ENCODE results near the gene SPATA24. TPM values are rescaled to one million over a fixed set of nuclear protein-coding genes. Genes with fewer than 3 reads are reported as not detected.
A peak's percentile ranks its signal among the peaks of the same experiment; 100 is the strongest.

SPATA24 gene
- total and polyA plus RNA-seq, 10 donors = 2.1 to 9.5 (median 4.3) TPM

GRCh38 chr5:139381837-139382761, 21.8 kb downstream of the SPATA24 start:
- Histone ChIP-seq H3K9me3 (no peaks in the 10 kb centered on the region), H3K36me3 (peaks cover 0 to 16% (median 0%) of the 10 kb centered on the region in 6 donors), H3K4me3 (no peak overlapping the region), H3K27ac (no peak overlapping the region), H3K27me3 (replicated peaks in 1 of 7) (no peaks in the 10 kb centered on the region), H3K4me1 (peaks cover 11 to 54% (median 32%) of the 10 kb centered on the region in 6 donors)
- TF ChIP-seq POLR2A (IDR thresholded peaks at IDR 0.05) = no peak
- TF ChIP-seq POLR2AphosphoS5 (IDR thresholded peaks at IDR 0.05) = peak in 2 of 3 donors; percentile 27 to 47
- TF ChIP-seq CTCF (IDR thresholded peaks at IDR 0.05 in 8 of 11, conservative IDR thresholded peaks at IDR 0.05 in 3 of 11) = no peak
- intact Hi-C loops (cut with DNase I; ENCODE audit: low total_unique reads) = loop anchor here (10.0 kb wide), 1 partner anchor 87 kb away; the partner anchor contains the start of gene MATR3
- peak; percentile 69 for DNase-seq
- 75 to 86% (median 85%) methylated on average over 25 to 28 of the region's 28 CpGs for WGBS, 5 donors

GRCh38 chr5:139379626-139380449, 24.1 kb downstream of the SPATA24 start:
- Histone ChIP-seq H3K4me3 (no peak overlapping the region), H3K36me3 (peaks cover 0 to 26% (median 0%) of the 10 kb centered on the region in 6 donors), H3K9me3 (no peaks in the 10 kb centered on the region), H3K27me3 (replicated peaks in 1 of 7) (no peaks in the 10 kb centered on the region), H3K4me1 (peaks cover 2 to 31% (median 15%) of the 10 kb centered on the region in 6 donors), H3K27ac (no peak overlapping the region)
- WGBS, 5 donors = 70 to 91% (median 83%) methylated on average over 13 to 15 of the region's 15 CpGs
- intact Hi-C loops (cut with DNase I; ENCODE audit: low total_unique reads) = loop anchor here (10.0 kb wide), 1 partner anchor 85 kb away; the partner anchor contains the start of gene MATR3
- TF ChIP-seq CTCF (IDR thresholded peaks at IDR 0.05 in 8 of 11, conservative IDR thresholded peaks at IDR 0.05 in 3 of 11) (no peak), POLR2A (IDR thresholded peaks at IDR 0.05) (no peak), POLR2AphosphoS5 (IDR thresholded peaks at IDR 0.05) (no peak)
- peak; percentile 63 for DNase-seq

- H3K4me1 ChIP-seq = peaks cover 0 to 22% (median 6%) of the 10 kb centered on the region in 6 donors
- H3K36me3 ChIP-seq = peaks cover 0 to 35% (median 0%) of the 10 kb centered on the region in 6 donors
- no peaks in the 10 kb centered on the region for H3K9me3 ChIP-seq
- TF ChIP-seq POLR2A (IDR thresholded peaks at IDR 0.05) (no peak), POLR2AphosphoS5 (IDR thresholded peaks at IDR 0.05) (peak in 1 of 3 donors; percentile 7)
- DNase-seq = peak; percentile 62
- intact Hi-C loops (cut with DNase I; ENCODE audit: low total_unique reads) = no loop called here
- H3K4me3 ChIP-seq = no peak overlapping the region
- H3K27me3 ChIP-seq (replicated peaks in 1 of 7) = no peaks in the 10 kb centered on the region
- WGBS, 5 donors = 79 to 90% (median 83%) methylated on average over 11 to 13 of the region's 13 CpGs
- H3K27ac ChIP-seq = no peak overlapping the region
Observed at GRCh38 chr5:139378941-139379361, 24.9 kb downstream of the SPATA24 start.

GRCh38 chr5:139378101-139378825, 25.6 kb downstream of the SPATA24 start:
- Histone ChIP-seq H3K27ac (no peak overlapping the region), H3K9me3 (no peaks in the 10 kb centered on the region), H3K4me1 (peaks cover 0 to 16% (median under 1%) of the 10 kb centered on the region in 6 donors), H3K36me3 (peaks cover 0 to 41% (median 0%) of the 10 kb centered on the region in 6 donors), H3K27me3 (replicated peaks in 1 of 7) (no peaks in the 10 kb centered on the region), H3K4me3 (no peak overlapping the region)
- 72 to 86% (median 84%) methylated on average over 33 to 47 of the region's 47 CpGs for WGBS, 5 donors
- peak; percentile 72 for DNase-seq
- intact Hi-C loops (cut with DNase I; ENCODE audit: low total_unique reads) = no loop called here
- TF ChIP-seq CTCF (IDR thresholded peaks at IDR 0.05 in 8 of 11, conservative IDR thresholded peaks at IDR 0.05 in 3 of 11) (no peak), POLR2AphosphoS5 (IDR thresholded peaks at IDR 0.05) (peak in 1 of 3 donors; percentile 56)
